AG10803 (cell line): ENCODE results near the gene TRAIP.

Source experiments
- DNase-seq: peaks from one replicate; pipeline ENCODE4 v3.0.0; 2010; ENCODE audit warnings: low read depth
- H3K4me3 ChIP-seq: 2 replicates; pipeline ENCODE4 v1.5.1; 2011; ENCODE audit warnings: mild to moderate bottlenecking, low read length, control low read depth
- CTCF ChIP-seq: conservative IDR thresholded peaks from 2 replicates; pipeline ENCODE4 v1.5.1; 2011; ENCODE audit warnings: mild to moderate bottlenecking, low read length, control low read depth, inconsistent platforms

The TRAIP gene

GRCh38 chr3:49804141-49805041 lies 52.0 kb downstream of the TRAIP start:
- no peak for DNase-seq
- peak overlapping the region; percentile 95 for H3K4me3 ChIP-seq
- TF ChIP-seq CTCF: no peak

- TF ChIP-seq CTCF: peak; percentile 1; the same call in 1 of the 2 replicates
- DNase-seq: no peak
- H3K4me3 ChIP-seq: peak overlapping the region; percentile 95
Observed at GRCh38 chr3:49803465-49804140, 52.8 kb downstream of the TRAIP start.

- peak; percentile 77 for TF ChIP-seq CTCF
- H3K4me3 ChIP-seq: peak within 1 kb of the TSS; percentile 95
- DNase-seq: peak; percentile 79
Observed at GRCh38 chr3:49802719-49803464, 53.5 kb downstream of the TRAIP start, which contains the start of gene INKA1. INKA1 (plus strand) TSS chr3:49803261; CDS start chr3:49803393, 132 bp downstream.

GRCh38 chr3:49801160-49801559 lies 55.2 kb downstream of the TRAIP start:
- DNase-seq: no peak
- H3K4me3 ChIP-seq: no peak overlapping the region
- no peak for TF ChIP-seq CTCF

GRCh38 chr3:49799761-49800160 lies 56.6 kb downstream of the TRAIP start, which contains the start of gene CDHR4:
CDHR4 (minus strand) TSS chr3:49799873; CDS start chr3:49799812, 61 bp downstream.
- DNase-seq: peak; percentile 85
- H3K4me3 ChIP-seq: no peak within 1 kb of the TSS
- no peak for TF ChIP-seq CTCF

- no peak overlapping the region for H3K4me3 ChIP-seq
- DNase-seq: no peak
- no peak for TF ChIP-seq CTCF
Observed at GRCh38 chr3:49799105-49799504, 57.3 kb downstream of the TRAIP start.
